SHP77 treated with DMSO at 0.1 percent for 48 hours (cell line): ENCODE results near the gene ZSWIM7.
"Not testable (repeated sequence)": the region's sequence is repeated elsewhere in the genome, so short reads cannot be mapped to it uniquely, and the experiment has no call there.

Experiments used
- DNase-seq: peaks from one replicate; lab custom pipeline; 2025; lab: John Stamatoyannopoulos, UW

The ZSWIM7 gene

DNA sequence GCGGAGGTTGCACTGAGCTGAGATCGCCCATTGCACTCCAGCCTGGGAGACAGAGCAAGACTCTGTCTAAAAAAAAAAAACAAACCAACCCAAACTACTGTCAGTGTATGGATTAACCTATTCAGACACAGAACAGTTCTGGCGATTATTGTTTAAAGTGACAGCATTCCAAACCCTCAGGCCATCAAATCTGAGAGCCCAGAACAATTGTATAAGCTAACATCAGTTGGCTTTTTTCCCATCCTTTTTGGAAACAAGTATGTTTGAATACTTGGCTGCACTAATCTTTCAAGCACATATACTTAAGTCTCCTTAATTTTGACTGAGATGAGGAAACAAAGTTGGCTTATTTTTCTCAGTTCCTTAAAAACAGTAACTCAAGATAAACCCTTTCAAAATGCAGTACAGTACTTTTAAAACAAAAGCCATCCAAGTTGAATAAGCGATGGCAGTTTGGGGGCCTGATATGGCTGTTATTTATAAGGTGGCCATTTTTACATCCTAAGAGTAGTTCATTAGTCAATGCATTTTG lies 1.4 kb downstream of the ZSWIM7 start:
- no peak for DNase-seq

DNA sequence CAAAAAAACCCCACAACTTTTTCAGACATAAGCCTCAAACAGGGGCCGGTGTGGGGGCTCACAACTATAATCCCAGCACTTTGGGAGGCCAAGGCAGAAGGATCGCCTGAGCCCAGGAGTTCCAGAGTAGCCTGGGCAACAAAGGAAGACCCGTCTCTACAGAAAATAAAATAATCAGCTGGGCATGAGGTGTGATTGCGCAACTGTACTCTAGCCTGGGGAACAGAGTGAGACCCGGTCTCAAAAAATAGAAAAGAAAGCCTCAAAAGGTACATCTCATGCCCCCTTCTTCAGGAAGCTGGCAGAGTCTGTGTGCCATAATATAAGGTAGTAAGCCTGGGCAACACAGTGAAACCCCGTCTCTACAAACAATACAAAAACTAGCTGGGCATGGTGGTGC lies 3.2 kb downstream of the ZSWIM7 start:
- no peak for DNase-seq

DNA sequence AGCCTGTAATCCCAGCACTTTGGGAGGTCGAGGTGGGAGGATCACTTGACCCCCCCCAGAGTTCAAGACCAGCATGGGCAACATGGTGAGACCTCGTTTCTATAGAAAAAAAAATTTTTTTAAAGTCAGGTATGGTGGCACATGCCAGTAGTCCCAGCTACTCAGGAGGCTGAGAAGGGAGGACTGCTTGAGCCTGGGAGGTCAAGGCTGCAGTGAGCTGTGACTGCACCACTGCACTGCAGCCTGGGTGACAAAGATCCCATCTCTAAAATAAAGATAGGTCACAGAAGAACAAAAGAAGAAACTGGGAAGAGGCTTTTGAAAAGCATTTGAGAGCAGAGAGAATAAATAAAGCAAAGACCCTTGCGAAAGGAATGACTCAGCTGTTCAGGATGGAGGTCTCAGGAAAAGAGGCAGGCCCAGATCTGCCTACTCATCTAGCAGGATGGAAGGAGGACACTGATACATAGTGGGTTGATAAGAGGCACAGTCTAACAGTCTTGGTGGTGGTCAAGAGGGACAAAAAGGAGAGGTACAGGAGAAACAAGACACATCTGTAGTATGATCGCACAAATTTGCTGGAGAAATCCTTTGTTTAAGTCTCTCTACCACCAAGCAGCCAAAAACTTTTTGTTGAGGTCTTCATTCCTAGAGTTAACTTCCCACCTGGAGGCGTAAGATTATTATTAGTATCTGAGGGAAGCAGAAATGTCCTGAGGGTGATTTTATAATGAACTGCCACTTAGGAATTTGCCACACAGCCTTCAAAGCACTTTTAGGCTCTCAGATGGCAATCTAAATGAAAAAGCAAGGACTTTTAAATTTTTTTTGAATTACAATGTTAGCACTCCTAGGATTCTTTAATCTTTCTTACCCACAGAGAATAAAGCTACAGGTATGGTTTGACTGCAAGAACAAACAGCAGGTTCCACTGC lies 17.6 kb downstream of the ZSWIM7 start:
- no peak for DNase-seq

DNA sequence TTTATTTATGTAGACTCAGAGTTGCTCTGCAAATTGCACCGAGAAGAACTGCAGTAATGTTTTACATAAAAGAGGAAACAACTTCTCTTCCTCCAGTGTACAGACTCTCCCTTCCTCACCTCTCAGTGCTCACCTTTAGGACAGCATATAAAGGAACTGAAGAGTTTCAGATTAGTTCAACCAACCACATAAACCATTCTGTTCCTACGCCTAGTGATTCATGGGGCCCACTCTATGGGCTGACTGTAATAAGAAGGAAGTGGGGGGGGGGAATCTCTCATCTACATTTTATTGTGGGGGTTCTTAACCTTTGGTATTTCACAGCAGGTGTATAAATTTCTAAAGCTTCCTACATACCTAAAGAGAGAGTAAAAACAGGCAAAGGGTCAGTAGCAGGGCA lies 18.3 kb downstream of the ZSWIM7 start:
- DNase-seq, result no peak

DNA sequence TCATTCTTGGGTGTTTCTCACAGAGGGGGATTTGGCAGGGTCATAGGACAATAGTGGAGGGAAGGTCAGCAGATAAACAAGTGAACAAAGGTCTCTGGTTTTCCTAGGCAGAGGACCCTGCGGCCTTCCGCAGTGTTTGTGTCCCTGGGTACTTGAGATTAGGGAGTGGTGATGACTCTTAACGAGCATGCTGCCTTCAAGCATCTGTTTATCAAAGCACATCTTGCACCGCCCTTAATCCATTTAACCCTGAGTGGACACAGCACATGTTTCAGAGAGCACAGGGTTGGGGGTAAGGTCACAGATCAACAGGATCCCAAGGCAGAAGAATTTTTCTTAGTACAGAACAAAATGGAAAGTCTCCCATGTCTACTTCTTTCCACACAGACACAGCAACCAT lies 20.5 kb downstream of the ZSWIM7 start:
- DNase-seq, result not testable (repeated sequence)

DNA sequence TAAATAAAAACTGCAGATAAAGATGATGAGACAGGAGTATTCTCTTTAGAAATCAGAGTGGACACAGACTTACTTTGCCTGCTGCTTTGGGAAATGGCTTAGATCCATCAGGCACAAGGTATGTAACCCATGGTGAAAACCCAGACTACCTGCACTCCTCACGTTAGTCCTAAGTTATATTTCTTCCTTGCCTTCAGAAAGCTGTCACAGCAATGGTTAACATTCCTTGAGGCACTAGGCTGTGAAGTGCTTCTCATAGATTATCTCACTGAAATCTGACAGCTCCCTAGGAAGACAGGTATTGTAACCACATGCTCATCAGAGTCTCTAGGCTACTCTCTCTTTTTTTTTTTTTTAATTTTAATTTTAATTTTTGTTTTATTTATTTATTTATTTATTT lies 20.9 kb downstream of the ZSWIM7 start:
- DNase-seq, result no peak

DNA sequence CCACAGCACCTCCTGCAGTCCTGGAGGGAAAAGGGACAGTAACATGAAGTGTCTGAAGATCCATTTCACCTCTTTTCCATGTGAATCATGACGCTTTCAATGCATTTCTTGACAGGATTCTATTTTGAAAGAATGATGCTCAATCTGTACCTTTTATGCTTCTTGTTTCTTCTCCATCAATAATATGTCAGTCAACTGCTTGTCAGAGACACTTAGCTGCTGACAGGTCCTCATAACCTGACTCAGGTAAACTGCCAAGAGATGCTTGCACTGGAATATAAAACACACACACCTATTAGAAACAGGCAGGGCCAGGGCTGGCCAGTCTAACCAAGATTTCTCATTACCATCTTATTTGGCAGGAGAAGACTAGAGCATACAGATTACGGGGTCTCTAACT lies 21.6 kb downstream of the ZSWIM7 start:
- DNase-seq, result no peak

DNA sequence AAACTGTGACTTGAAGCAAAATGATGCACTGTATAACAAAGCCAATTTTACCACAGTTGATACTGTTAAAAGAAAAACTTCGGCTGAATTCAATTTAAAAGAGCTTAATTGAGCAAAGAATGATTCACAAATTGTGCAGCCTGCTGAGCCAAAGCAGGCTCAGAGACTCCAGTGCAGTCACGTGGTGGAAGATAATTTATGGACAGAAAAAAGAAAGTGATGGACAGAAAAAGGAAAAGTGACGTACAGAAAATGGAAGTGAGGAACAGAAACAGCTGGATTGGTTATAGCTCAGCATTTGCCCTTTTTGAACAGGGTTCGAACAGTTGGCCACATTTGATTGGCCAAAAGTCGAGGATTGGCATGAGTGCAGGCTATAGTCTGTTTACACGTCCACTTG lies 25.7 kb downstream of the ZSWIM7 start:
- no peak for DNase-seq

DNA sequence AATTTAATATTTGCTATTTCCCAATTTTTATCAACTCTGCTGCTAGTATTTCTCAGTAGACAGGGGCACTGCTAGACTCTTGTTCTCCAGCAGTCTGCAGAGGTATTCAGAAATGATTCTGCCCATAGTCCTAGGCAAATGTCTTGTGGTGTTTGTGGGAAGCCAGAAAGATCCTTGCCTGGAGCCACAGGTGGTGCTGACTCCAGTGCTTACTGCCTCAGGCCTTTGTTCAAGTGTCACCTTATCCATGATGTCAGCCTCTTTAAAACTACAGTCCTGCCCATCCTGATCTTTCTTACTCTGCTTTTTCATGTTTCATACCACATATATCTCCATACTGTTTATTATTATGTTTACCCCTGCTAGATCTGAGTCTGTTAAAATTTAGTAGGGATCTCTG lies 26.5 kb downstream of the ZSWIM7 start:
- no peak for DNase-seq

DNA sequence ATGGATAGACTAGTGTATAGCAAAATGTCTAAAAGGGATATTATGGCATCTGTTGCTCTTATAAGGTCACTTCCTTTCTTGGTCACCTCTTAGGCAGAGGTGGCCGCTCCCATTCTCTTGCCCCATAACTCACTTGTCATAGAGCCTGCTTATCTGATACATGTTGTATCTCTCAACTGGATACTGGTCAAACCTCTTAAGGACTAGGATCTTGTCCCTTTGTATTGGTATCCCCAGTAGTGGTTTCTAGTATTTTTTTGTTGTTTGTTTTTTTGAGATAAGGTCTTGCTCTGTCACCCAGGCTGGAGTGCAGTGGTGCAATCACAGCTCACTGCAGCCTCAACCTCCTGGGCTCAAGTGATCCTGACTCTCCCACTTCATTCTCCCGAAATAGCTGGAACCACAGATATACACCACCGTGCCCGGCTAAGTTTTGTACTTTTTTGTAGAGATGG lies 27.0 kb downstream of the ZSWIM7 start:
- no peak for DNase-seq

DNA sequence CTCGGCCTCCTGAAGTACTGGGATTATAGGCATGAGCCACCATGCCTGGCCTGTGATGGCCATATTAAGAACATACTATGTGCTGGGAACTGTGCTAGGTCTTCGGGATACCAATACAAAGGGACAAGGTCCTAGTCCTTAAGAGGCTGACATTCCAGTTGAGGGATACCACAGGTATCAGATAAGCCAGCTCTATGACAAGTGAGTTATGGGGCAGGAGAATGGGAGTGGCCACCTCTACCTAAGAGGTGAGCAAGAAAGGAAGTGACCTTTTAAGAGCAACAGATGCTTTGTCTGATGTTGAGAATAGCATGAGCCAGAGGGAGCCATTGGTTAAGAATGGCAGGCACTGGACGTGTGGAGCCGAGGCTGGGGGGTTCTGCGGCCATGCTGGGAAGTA lies 27.6 kb downstream of the ZSWIM7 start:
- no peak for DNase-seq

DNA sequence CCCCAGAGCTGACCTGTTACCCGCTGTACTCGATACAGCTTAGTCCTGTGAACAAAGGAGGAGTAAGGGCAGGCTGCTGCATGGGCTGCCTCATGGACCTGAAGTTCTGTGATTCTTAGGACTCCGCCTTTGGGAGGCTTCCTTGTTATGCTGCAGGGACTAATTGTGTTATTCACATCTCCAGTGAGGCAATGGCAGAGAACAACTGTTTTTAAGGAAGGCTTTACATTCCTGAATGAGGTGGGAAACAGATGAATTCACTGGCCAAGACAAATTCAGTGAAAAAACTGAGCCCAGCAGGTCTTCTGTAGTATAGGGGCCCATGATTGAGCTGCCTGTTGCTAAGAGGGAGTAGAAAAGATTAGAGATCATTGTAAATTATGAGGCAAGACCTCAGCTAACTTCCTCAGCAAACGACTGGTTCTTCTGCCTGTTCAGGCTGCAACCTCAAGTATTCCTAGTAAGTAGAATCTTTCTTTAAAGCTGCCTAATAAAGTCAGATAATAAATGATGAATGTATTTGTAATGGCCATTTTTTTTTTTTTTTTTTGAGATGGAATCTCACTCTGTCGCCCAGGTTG lies 28.3 kb downstream of the ZSWIM7 start:
- no peak for DNase-seq

DNA sequence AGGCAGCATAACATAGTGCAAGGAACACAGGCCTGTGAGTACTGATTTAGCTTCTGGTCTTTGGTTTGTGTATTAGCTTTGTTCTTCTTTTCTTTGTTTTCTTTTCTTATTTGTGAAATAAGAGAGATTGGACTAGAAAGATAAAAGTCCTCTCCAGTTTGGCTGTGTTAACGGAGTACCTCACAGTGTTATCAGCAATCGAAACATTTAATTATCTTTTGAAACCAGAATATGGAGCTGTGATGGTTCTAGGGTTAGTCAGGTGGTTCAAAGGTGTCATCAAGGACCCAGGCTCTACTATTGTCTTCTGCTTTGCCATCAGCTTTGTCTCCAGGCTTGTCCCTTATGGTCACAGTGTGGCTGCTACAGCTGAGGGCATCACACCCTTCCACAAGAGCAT lies 29.0 kb downstream of the ZSWIM7 start:
- no peak for DNase-seq

DNA sequence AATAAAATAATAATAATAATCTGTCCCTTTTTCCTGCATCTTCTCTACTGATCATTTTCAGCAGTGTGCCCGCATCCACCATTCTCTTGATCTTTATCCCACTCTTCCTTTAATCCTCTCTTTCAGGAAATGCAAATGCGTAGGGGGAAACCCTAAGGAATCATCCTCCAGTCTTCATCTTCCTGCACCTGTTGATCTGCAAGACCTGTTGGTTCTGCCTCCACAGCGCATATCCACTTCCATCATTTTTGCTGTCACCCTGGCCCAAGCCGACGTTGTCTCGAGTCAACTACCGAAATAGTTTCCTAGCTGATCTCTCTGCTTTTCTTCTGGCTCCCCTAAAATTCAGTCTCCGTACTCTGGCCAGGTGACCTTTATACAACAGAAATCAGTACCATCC lies 30.0 kb downstream of the ZSWIM7 start:
- DNase-seq, result no peak

DNA sequence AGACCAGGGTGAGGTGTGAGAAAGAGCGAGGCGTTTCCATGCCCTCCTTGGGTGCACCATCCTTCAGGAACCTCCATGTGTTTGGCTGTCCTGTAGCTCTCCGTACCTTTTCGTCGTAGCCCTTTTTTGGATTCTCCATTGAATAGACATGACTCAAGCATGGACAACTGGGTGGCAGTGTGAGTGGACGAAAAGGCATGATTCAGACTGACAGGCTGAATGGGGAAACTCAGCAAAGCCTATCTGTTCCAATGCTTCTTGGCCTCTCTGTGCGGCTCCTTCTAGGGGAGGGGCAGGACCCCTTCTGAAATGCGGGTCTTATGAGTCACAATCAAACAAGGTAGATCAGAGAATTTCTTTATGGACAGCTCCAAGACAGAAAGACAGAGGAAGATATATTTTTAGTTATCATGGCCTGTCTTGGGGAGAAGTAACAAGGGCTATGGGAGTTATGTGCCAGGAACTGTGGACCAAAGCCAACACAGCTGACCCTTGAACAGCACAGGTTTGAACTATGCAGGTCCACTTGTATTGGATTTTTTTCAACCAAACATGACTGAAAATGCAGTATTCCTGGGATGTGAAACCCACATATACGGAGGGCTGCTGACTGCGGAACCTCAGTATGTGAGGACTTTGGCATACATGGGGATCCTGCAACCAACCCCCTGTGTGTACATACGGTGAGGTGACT lies 31.7 kb downstream of the ZSWIM7 start:
- no peak for DNase-seq

DNA sequence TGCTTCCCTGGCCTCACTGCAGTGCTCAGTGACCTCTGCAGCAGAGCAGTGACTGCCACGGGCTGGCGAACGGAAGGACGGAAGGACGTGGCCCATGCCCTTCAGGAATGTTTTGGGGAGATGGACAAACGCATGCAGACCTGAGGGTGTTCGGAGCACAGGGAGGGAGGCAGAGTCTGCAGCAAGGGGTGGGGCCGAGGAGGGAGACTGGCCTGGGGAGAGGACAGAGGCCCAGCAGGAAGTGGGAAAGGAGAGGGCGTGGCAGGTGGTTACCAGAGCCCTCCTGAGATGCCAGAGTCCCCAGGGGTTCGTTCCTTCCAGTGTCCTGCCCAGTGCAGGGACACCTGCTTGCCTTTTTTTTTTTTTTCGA lies 32.6 kb downstream of the ZSWIM7 start:
- DNase-seq, result peak; percentile 73

DNA sequence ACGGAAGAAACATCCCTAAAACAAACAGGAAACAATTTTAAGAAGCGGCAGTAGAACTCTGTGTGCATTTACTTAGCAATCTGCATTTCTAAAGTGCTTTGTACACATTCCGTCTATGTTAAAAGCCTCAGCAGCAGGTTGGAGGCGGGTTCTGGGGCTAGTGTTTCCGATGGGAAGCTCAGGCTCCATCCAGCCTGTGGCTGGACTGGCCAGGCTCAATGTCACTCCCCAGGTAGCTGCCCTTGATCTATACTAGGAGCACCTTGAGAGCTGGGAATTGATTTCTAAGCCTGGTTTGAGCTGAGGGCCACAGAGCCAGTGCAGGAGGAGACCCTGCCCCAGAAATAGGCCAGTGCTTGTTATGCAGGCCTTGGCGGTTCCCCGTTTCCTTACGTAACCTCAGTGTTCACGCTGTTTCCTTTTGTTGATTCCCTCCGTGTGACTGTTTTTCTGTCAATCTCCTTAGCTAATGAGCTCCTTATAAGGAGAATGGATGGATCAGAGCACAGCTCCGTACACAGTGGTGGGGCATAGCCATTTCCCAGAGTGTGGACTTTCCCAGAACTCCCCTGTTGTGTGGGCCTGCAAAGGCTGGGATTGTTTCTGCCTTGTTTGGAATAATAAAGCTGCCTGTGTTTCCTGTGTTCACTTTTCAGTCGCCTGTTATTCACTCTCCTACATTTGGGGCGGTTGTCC lies 33.2 kb downstream of the ZSWIM7 start:
- DNase-seq, result peak; percentile 73

DNA sequence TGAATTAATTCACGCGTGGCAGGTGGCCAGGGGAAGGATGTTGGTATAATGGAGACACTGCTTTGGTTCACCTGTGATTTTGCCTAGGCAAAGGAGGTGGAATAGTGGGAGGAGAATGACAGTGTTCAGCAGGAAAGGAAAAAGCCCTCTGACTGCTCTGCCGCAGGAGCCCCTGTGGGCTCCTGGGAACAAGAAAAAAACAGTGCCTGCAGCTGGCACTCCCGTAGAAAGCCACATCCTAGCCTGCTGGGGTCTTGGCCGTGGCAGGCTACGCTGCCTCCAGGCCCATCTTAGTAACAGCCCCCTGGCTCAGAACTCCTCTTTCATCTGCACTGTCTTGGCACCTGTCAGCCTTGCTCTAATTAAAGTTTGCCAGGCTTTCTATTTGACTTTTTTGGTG lies 34.0 kb downstream of the ZSWIM7 start:
- no peak for DNase-seq

DNA sequence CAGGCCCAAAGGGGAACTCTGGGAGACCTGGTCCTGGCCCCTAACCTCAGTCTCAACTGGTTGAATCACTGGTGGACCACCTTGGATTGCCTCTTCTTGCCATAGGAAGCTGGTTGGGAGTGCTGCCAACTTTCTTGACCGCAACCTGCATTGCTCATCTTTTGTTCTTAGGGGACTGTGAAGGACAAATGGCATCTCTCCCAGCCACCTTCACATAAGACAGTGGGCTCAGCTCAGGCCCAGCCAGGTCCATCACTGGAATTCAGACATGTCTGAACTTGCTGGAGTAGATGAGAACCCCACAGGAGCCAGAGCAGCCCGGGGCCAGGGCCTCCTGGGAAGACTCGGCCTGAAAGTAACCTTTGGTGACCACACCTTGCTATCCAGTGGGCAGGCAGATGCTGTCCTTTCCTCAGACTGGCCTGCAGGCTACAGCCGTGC lies 35.8 kb downstream of the ZSWIM7 start:
- DNase-seq, result no peak

DNA sequence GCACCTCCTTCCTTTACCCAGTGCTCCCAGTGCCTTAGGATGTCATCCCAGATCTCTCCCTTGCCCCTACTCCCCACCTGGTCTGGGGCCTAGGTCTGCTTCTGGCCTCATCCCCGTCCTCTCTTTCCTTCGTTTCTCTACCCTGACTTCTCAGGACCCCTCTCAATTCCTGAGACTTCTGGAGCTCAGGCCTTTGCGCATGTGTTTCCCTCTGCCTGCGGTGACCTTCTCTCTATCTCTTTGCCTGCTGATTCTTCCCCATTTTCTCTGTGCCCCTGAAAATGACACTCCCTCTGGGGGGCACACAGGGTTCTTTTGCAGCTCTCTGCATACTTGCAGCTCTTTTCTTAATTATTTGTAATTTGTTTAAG lies 41.0 kb downstream of the ZSWIM7 start:
- no peak for DNase-seq

DNA sequence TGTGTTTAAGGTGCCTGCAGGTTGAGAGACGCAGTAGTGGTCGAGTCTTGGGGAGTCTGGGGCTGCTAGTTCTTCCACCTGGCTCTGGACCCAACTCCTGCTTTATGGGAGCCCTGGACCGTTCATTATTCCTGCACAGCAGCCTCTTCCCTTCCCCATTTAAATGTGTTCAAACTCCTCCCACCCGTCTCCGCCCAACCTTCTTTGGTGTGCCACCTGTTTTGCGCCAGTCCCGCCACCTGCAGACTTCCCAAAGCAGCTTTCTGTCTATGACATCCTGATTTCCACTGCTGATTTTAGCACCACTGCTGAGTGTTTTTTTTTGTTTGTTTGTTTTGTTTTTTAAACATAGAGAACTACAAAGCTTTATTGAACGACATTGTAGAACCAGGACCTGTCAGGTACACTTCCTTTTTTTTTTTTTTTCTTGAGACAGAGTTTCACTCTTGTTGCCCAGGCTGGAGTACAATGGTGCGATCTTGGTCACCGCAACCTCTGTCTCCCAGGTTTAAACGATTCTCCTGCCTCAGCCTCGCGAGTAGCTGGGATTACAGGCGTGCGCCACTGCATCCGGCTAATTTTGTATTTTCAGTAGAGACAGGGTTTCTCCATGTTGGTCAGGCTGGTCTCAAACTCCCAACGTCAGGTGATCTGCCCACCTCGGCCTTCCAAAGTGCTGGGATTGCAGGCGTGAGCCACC lies 41.7 kb downstream of the ZSWIM7 start:
- DNase-seq, result no peak

DNA sequence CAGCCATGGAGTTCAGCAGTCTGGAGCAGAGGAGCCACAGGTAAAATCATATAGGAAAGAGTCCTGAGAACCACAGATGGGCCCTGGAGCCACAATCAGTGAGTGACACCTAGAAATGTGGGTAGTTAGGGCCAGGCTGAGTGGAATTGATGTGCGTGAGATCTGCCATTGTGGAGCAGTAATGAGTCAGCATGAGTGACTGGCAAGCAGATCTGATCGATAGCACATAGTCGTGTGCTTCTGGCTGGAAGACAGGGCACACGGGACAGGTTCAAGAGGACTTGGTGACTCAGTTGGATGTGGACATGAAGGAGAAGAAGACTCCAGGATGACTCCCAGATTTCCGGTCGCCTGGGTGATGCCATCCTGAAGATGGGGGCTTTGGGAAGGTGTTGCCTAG lies 42.3 kb downstream of the ZSWIM7 start:
- DNase-seq, result no peak
